Nephron (organoid): Measurements from ENCODE around the gene TAMALIN.

Experiments
- H3K27ac Mint-ChIP-seq, 3 experiments: 2 replicates each; pipeline ENCODE4 v1.8.0; 2020; ENCODE audit warnings: mixed read lengths in 3 of 3, mild to moderate bottlenecking in 2 of 3, moderate library complexity in 1 of 3
- H3K27me3 Mint-ChIP-seq: 2 replicates; pipeline ENCODE4 v1.8.0; 2021; ENCODE audit warnings: low read depth, mild to moderate bottlenecking, moderate library complexity, mixed read lengths
- H3K36me3 Mint-ChIP-seq: 2 replicates; pipeline ENCODE4 v1.8.0; 2020; ENCODE audit warnings: low read depth, mixed read lengths
- H3K4me1 Mint-ChIP-seq: 2 replicates; pipeline ENCODE4 v1.8.0; 2020; ENCODE audit warnings: mixed read lengths
- H3K4me3 Mint-ChIP-seq, 3 experiments: 2 replicates each; pipeline ENCODE4 v1.8.0; 2020; ENCODE audit warnings: mild to moderate bottlenecking in 3 of 3, mixed read lengths in 3 of 3, moderate library complexity in 2 of 3
- H3K9me3 Mint-ChIP-seq: 2 replicates; pipeline ENCODE4 v1.8.0; 2020; ENCODE audit warnings: mixed read lengths
- TF ChIP-seq, protein P1 (sequence below), 3 experiments: fragments of 200-600 bp; sonication (generic); IDR thresholded peaks; one replicate each; pipeline ENCODE4 v1.5.0; 2021; ENCODE audit warnings: antibody characterized with exemption in 3 of 3; ENCODE audit not compliant: unreplicated experiment in 3 of 3

TAMALIN gene

DNA sequence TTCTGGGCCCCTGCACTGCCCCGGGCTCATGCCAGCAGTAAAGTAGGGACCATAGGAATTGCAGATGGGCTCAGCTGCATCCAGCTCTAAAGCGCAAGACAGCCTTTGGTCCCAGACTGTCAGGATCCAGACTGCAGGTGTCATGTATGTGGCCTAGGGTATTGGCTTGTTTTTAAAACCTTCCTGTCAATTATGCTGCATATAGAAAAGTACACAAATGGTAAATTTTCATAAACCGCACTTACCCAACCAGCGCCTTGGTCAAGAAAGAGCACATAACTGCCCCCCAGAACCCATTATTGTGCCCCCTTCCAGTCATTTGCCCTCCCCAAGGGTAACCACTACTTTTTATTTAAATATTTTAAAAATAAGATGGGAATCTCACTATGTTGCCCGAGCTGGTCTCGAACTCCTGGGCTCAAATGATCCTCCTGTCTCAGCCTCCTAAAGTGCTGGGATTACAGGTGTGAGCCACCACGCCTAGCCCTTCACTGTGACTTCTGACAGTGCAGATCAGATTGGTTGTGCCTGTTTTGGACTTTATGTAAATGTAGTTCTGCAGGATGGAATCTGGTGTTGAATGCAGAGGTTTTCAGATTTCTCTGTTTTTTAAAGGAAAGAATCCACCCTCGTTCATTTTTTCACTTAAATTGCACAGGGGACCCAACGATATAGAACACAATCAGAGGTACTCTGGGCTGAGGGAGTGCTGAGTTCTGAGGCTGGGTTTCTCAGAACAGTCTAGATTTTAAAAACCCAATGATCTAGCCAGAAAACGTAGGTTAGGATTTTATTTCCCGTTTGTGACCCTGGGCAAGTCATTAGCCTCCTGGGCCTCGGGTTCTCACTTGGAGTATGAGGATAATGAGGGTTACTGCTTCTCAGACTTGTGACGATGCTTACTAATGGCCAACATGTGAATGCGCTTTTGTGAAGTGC is 51.2 kb downstream of the TAMALIN start:
- peaks cover 22% of the 10 kb centered on the region for H3K4me1 Mint-ChIP-seq
- no peaks in the 10 kb centered on the region for H3K9me3 Mint-ChIP-seq
- no peaks in the 10 kb centered on the region for H3K36me3 Mint-ChIP-seq
- no peak overlapping the region for H3K4me3 Mint-ChIP-seq
- H3K27me3 Mint-ChIP-seq: no peaks in the 10 kb centered on the region
- TF ChIP-seq, protein P1, sequence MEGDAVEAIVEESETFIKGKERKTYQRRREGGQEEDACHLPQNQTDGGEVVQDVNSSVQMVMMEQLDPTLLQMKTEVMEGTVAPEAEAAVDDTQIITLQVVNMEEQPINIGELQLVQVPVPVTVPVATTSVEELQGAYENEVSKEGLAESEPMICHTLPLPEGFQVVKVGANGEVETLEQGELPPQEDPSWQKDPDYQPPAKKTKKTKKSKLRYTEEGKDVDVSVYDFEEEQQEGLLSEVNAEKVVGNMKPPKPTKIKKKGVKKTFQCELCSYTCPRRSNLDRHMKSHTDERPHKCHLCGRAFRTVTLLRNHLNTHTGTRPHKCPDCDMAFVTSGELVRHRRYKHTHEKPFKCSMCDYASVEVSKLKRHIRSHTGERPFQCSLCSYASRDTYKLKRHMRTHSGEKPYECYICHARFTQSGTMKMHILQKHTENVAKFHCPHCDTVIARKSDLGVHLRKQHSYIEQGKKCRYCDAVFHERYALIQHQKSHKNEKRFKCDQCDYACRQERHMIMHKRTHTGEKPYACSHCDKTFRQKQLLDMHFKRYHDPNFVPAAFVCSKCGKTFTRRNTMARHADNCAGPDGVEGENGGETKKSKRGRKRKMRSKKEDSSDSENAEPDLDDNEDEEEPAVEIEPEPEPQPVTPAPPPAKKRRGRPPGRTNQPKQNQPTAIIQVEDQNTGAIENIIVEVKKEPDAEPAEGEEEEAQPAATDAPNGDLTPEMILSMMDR (IDR thresholded peaks at IDR 0.05; ENCODE audit: unreplicated experiment in 3 of 3): no peak
- no peak overlapping the region for H3K27ac Mint-ChIP-seq

DNA sequence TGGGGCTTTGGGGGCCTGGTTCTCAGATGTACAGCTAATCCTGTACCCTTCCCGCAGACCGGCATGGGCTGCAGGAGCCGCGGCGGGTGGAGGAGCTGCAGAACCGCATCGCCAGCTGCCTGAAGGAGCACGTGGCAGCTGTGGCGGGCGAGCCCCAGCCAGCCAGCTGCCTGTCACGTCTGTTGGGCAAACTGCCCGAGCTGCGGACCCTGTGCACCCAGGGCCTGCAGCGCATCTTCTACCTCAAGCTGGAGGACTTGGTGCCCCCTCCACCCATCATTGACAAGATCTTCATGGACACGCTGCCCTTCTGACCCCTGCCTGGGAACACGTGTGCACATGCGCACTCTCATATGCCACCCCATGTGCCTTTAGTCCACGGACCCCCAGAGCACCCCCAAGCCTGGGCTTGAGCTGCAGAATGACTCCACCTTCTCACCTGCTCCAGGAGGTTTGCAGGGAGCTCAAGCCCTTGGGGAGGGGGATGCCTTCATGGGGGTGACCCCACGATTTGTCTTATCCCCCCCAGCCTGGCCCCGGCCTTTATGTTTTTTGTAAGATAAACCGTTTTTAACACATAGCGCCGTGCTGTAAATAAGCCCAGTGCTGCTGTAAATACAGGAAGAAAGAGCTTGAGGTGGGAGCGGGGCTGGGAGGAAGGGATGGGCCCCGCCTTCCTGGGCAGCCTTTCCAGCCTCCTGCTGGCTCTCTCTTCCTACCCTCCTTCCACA is 52.0 kb downstream of the TAMALIN start:
- no peaks in the 10 kb centered on the region for H3K9me3 Mint-ChIP-seq
- no peak overlapping the region for H3K4me3 Mint-ChIP-seq

DNA sequence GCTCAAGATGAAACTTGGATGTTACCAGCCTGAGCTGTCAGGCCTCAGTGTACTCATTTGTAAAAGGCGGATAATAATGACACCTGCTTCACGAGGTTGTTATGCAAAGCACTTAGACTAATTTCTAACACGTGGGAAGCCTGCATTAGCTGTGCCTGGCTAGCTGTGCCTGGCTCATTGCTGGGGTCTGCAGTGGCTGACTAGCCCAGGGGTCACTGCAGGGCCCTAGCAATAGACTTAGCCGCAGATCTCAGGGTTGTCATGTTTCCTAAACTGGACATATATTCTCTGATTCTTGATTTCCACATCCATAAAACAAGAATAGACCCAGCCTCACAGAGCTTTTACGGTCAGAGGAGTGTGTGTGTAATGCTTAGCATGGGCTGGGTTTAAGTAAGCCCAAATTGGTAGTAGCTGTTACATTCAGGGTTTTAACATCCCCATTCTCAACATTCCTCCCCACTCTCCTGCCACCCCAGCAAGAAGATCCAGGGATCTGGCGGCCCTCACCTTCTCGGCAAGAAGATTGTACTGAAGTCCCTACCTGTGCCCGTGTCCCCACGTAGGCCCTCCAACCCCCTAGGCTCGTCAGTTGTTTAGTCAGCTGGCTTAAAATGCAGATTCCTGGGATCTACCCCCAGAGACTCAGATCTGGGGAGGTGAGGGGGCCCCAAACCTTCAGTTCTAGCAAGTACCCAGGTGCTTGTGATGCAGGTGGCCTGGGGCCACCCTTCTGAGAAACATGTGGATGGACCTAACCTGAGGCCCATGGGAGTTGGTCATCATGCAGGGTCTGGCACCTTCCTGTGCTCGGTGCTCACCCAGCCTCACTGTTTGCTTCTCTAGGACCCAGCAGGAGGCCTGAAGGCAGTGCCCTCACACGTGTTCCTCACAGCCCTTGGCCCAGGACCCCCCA is 53.1 kb downstream of the TAMALIN start:
- no peaks in the 10 kb centered on the region for H3K27me3 Mint-ChIP-seq
- H3K4me1 Mint-ChIP-seq: peaks cover 25% of the 10 kb centered on the region
- no peak overlapping the region for H3K4me3 Mint-ChIP-seq
- H3K27ac Mint-ChIP-seq: no peak overlapping the region
- no peaks in the 10 kb centered on the region for H3K9me3 Mint-ChIP-seq
- TF ChIP-seq, protein P1 (IDR thresholded peaks at IDR 0.05; ENCODE audit: unreplicated experiment in 3 of 3): no peak
- H3K36me3 Mint-ChIP-seq: no peaks in the 10 kb centered on the region

More for the DNA sequence above, 52.0 kb downstream of the TAMALIN start:
- Mint-ChIP-seq H3K27ac (no peak overlapping the region), H3K36me3 (no peaks in the 10 kb centered on the region), H3K27me3 (no peaks in the 10 kb centered on the region), H3K4me1 (peaks cover 24% of the 10 kb centered on the region)
- TF ChIP-seq, protein P1 (IDR thresholded peaks at IDR 0.05; ENCODE audit: unreplicated experiment in 3 of 3): no peak

DNA sequence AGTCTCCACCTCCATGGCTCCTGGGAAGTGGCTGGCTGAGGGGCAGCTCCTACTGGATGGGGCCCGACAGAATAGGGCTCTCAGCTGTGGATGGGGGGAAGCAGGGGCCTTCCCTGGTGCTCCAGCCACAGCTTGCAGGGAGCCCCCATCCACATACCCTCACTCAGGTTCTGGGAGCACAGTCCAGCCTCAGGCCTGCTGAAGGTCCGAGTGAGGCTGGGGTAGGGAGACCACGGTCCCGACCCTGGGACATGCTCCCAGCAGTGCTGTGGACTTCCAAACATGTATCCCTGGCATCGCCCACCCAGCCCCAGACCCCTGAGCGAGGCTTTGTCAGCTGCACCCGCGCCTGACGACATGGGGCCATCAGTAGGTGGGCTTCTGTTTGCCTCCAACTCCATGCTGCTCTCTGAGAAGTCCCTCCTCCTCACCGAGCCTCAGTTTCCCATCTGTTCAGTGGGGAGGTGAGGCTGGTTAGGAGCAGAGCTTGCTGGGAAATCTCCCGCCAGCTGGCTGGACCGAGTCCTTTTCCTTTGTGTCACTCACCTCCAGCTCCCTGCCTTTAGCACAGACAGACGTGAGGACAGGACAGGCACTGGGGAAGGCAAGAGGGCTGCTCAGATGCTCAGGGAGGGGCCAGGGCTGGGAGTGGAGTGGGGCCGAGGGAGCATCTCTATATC is 53.9 kb downstream of the TAMALIN start:
- Mint-ChIP-seq H3K4me3 (no peak overlapping the region), H3K27me3 (no peaks in the 10 kb centered on the region), H3K9me3 (no peaks in the 10 kb centered on the region), H3K27ac (no peak overlapping the region), H3K4me1 (peaks cover 25% of the 10 kb centered on the region), H3K36me3 (no peaks in the 10 kb centered on the region)
- TF ChIP-seq, protein P1 (IDR thresholded peaks at IDR 0.05; ENCODE audit: unreplicated experiment in 3 of 3): no peak

DNA sequence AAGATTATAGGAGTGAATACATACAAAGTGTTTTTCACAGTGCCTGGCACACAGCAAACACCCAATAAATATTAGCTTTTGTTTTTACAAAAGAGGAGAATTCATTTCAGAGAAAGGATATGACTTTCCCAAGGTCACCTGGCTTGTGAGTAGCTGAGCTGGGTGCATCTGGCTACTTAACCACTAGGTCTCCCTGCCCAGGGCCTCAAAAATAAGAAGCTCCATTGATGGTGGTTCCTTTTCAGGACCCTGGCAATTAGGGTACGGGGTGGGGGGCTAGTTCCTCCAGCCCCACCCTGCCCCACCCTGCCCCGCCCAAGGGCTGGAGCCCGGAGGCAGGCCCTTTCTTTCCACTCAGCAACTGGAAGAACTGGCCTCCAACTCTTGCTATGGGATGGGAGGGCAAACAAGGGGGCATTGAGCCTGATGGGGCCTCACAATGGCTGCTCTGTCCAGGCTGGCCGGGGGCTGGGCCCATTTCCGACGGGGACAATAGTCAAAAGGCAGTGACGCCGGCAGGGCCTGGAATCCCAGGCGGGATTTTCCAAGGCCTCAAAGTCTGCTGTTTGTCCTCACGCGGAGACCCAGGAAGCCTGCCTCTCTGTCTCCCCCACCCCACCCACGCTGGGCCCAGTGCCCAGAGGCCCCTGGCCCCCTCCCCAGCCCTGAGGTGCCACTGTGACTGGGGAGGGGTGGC is 54.9 kb downstream of the TAMALIN start:
- peaks cover 21% of the 10 kb centered on the region for H3K4me1 Mint-ChIP-seq
- no peak overlapping the region for H3K27ac Mint-ChIP-seq
- H3K9me3 Mint-ChIP-seq: no peaks in the 10 kb centered on the region
- peaks cover 4% of the 10 kb centered on the region for H3K27me3 Mint-ChIP-seq
- no peak overlapping the region for H3K4me3 Mint-ChIP-seq
- H3K36me3 Mint-ChIP-seq: no peaks in the 10 kb centered on the region
- TF ChIP-seq, protein P1 (IDR thresholded peaks at IDR 0.05; ENCODE audit: unreplicated experiment in 3 of 3): no peak
